KG1 (cell line): ENCODE results near the gene ARL4A.

Source experiments
- DNase-seq: peaks from one replicate; lab custom pipeline; 2025; lab: John Stamatoyannopoulos, UW

ARL4A gene

DNA sequence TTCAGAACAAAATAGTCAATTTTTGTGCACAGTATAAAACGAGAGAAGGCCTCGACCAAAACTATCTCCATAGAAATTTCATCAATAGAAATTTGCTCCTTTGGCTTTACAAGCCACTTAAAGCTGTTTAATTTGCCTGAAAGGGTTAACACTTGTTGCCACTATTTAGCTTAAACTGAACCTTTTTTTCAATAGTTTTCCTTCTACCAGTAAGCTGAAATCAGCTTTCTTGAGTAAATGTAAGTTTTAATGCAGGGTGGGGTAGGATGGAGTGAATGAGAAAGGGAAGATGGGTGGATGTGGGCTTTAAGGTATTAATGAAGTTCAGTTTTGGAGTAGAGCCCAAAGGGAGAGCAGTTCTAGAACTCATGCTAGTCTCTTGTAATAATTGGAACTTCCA, 39.5 kb downstream of the ARL4A start:
- no peak for DNase-seq

DNA sequence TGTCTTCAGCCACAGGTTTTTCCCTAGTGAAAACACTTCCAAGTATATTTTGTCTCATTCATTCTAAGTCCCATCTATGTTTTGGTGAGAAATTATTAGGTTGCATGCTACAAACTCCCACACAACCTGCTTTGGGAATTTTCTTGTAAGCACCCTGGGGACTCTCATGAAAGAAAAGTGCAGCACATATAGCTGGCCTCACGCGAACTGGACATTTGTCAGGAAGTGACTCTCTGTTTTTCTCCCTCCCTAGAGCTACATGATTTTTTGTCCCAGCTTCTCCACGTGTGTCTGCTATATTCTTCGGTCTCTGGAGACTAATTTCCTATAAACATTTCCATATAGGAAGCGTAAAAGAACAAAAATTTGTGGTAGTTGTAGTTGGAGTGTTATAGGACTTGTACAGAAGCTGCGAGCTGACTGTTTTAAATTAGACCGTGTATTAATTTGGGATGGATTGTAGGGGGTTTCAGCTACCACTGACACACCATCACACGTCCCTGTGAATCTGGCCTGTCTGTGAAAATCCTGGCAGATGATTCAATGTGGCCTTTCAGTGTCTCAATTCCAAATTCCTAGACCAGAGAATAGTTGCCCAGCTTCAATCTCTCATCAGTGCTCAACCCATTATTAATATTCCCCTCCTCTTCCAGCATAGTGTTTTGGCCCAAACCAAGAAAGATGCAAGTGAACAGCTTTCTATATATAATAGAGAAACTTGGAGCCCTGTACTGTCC, 40.2 kb downstream of the ARL4A start:
- DNase-seq: no peak

DNA sequence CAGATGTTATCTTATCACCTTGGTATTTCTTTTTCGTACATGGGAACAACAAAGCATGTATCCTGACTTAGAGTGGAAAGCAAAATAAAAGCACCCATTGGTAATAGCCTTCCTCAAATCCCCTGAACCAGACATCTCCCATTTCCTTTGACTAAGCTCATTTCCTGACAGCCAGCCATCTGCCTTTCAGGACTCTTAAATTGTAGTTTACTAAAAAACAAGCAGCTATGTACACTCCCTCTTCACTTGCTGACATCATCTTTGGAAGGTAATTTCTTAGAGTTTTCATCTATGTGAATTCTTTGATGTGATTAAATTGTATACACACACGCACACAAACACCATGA, 40.7 kb downstream of the ARL4A start:
- no peak for DNase-seq

- DNase-seq: no peak
These were observed 41.7 kb downstream of the ARL4A start for GRCh38 chr7:12729112-12729511.

GRCh38 chr7:12730523-12730922, 43.1 kb downstream of the ARL4A start:
- no peak for DNase-seq

DNA sequence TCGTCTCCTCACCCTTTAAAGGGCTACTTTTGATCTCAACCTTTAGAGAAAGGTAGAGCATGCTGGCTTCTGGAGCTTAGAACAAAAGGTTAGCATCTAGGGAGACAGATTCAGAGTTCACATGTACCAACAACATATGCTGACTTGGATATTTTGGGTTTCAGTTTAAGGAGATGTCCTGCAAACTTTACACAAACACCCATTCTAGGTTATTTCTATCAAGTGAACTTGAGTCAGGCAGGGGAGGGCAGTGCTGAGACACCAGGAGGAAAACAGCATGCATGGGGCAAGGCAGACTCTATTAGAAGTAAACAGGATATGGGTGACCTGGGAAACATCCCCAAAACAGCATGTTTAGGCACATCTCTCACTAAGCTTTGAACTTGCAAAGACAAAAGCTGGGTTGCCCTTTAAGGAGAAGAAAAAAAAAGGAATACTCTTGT, 43.8 kb downstream of the ARL4A start:
- no peak for DNase-seq

- DNase-seq: no peak
These were observed 44.3 kb downstream of the ARL4A start for GRCh38 chr7:12731775-12732174.

DNA sequence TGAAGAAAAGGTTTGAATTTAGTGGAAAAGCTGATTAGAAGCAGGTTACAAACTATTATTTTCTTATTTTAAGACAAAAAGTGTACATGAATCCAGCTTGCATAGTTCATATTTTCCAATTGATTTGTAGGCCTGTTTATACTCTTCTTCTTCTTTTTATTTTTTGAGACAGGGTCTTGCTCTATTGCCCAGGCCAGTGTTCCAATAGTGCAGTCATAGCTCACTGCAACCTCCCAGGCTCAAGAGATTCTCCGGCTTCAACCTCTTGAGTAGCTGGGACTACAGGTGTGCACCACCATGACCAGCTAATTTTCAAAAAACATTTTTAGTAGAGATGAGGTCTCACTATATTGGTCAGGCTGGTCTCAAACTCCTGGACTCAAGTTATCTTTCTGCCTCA, 45.0 kb downstream of the ARL4A start:
- no peak for DNase-seq

DNA sequence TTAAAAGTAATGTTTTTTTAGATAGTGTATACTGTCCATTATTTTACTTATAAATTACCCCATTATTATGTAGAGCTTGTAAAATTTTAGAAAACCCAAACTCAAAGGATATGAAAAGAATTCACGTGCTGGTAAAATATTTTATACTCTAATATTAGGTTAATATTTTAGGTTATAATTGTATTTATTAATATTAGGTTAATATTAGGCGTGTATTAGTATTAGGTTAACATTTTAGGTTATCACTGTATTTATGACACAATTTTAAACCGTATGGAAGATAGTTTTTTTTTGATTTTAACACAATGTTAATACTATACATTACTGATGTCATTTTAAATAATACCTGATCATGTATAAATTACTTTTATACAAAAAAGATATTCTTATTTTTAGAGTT, 48.5 kb downstream of the ARL4A start:
- DNase-seq: no peak

- DNase-seq: no peak
These were observed 49.9 kb downstream of the ARL4A start for GRCh38 chr7:12737373-12737772.

- DNase-seq: no peak
These were observed 50.4 kb downstream of the ARL4A start for GRCh38 chr7:12737836-12738235.

DNA sequence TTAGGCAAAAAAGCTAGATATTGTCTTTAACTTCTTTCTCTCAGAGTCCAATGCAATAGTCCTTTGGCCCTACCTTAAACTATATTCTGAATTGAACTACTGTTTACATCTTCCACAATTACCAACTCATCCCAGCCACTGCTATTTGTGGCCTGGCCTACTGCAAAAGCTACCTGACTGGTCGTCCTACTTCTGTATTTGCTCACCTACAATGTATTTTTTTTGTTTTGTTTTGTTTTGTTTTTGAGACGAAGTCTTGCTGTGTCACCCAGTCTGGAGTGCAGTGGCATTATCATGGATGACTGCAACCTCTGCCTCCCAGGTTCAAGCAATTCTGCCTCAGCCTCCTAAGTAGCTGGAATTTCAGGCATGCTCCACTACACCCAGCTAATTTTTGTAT, 51.2 kb downstream of the ARL4A start:
- no peak for DNase-seq
